Esophagus squamous epithelium (tissue), 5 donors: ENCODE results near the gene LRP2. TPM values are rescaled to one million over a fixed set of nuclear protein-coding genes. Genes with fewer than 3 reads are reported as not detected.

Experiments
- DNase-seq: peaks from one replicate; lab custom pipeline; 2025; lab: John Stamatoyannopoulos, UW
- H3K27ac ChIP-seq, 4 donors: fragments of 200-600 bp; sonication (generic); one replicate each; pipeline ENCODE4 v1.5.1; 2016 to 2019; ENCODE audit warnings: mild to moderate bottlenecking in 1 of 4
- H3K27me3 ChIP-seq, 4 donors: fragments of 200-600 bp; sonication (generic); 1 replicate in 3 of 4; 2 replicates in 1 of 4; pipeline versions ENCODE4 v1.5.1 to v1.6.0; 2017 to 2021; ENCODE audit warnings: antibody characterized with exemption in 1 of 4
- H3K36me3 ChIP-seq, 3 donors: fragments of 200-600 bp; sonication (generic); one replicate each; pipeline ENCODE4 v1.5.1; 2016 to 2019
- H3K4me1 ChIP-seq, 3 donors: fragments of 200-600 bp; sonication (generic); one replicate each; pipeline ENCODE4 v1.5.1; 2017 to 2019
- H3K4me3 ChIP-seq, 4 donors: fragments of 200-600 bp; sonication (generic); 1 replicate in 3 of 4; 2 replicates in 1 of 4; pipeline ENCODE4 v1.5.1; 2016 to 2019; ENCODE audit warnings: mild to moderate bottlenecking in 2 of 4, moderate library complexity in 1 of 4
- H3K9me3 ChIP-seq, 3 donors: fragments of 200-600 bp; sonication (generic); one replicate each; pipeline ENCODE4 v1.5.1; 2016 to 2019
- CTCF ChIP-seq, 6 experiments: fragments of 450-650 bp in 4 of 6; fragments of 200-600 bp in 2 of 6; sonication (generic) in 2 of 6; IDR thresholded peaks; one replicate each; pipeline ENCODE4 v1.5.1; 2016 to 2019; ENCODE audit warnings: antibody characterized with exemption in 6 of 6, mild to moderate bottlenecking in 4 of 6, moderate library complexity in 4 of 6
- POLR2A ChIP-seq, 4 donors: fragments of 450-650 bp; IDR thresholded peaks; one replicate each; pipeline ENCODE4 v1.6.1; 2017; ENCODE audit warnings: antibody characterized with exemption in 4 of 4, mild to moderate bottlenecking in 4 of 4, moderate library complexity in 3 of 4
- WGBS, 2 donors: methylation state at CpG; one replicate each; pipeline ENCODE4 v1.1.5; 2018; 5-methylcytosine and 5-hydroxymethylcytosine counted together
- intact Hi-C: fragments of 100-400 bp; cut with DNase I; formaldehyde crosslinking; loops from one replicate; pipeline ENCODE4 v1.15.0; 2022
- total RNA-seq, 4 donors: library from RNA; depleted of rRNA; stranded (reverse); fragments of >200 nt; gene quantifications; one replicate each; pipeline ENCODE4 v1.1.0, GENCODE V29; 2016
- donor health status: DM: yes; HTN: yes; CAD: no.

The LRP2 gene
- total RNA-seq, 4 donors from 2014 or later: under 0.01 to 0.04 TPM; not detected in 2

- no peaks in the 10 kb centered on the region for H3K9me3 ChIP-seq
- DNase-seq: no peak
- H3K36me3 ChIP-seq: no peaks in the 10 kb centered on the region
- TF ChIP-seq POLR2A (IDR thresholded peaks at IDR 0.05) (no peak), CTCF (IDR thresholded peaks at IDR 0.05) (no peak)
- peaks cover 0 to 21% (median 0%) of the 10 kb centered on the region in 4 donors for H3K27me3 ChIP-seq
- no peak overlapping the region for H3K4me3 ChIP-seq
- no peak overlapping the region for H3K27ac ChIP-seq
- intact Hi-C loops: no loop called here
- H3K4me1 ChIP-seq: no peaks in the 10 kb centered on the region
Measured at GRCh38 chr2:169343202-169343601, 19.1 kb downstream of the LRP2 start.

- no peak for DNase-seq
- no peak for TF ChIP-seq CTCF (IDR thresholded peaks at IDR 0.05)
- TF ChIP-seq POLR2A (IDR thresholded peaks at IDR 0.05): no peak
- Histone ChIP-seq H3K4me3 (no peak overlapping the region), H3K4me1 (no peaks in the 10 kb centered on the region), H3K36me3 (no peaks in the 10 kb centered on the region), H3K9me3 (no peaks in the 10 kb centered on the region), H3K27me3 (peaks cover 0 to 39% (median 0%) of the 10 kb centered on the region in 4 donors), H3K27ac (no peak overlapping the region)
- intact Hi-C loops: no loop called here
- WGBS, 2 donors: 78 to 80% methylated on average over 2 of the region's 2 CpGs
Measured at GRCh38 chr2:169339657-169340056, 22.7 kb downstream of the LRP2 start.

GRCh38 chr2:169336695-169337094 lies 25.6 kb downstream of the LRP2 start:
- Histone ChIP-seq H3K27ac (no peak overlapping the region), H3K27me3 (peaks cover 0 to 39% (median 0%) of the 10 kb centered on the region in 4 donors), H3K4me1 (no peaks in the 10 kb centered on the region), H3K9me3 (no peaks in the 10 kb centered on the region), H3K36me3 (no peaks in the 10 kb centered on the region), H3K4me3 (no peak overlapping the region)
- whole genome bisulfite sequencing, 2 donors: 54 to 72% methylated on average over 5 of the region's 5 CpGs
- TF ChIP-seq CTCF (IDR thresholded peaks at IDR 0.05) (no peak), POLR2A (IDR thresholded peaks at IDR 0.05) (no peak)
- intact Hi-C loops: no loop called here
- no peak for DNase-seq

GRCh38 chr2:169330555-169331198 lies 31.7 kb downstream of the LRP2 start:
- Histone ChIP-seq H3K27ac (no peak overlapping the region), H3K4me1 (no peaks in the 10 kb centered on the region), H3K27me3 (peaks cover 0 to 7% (median 0%) of the 10 kb centered on the region in 4 donors), H3K9me3 (no peaks in the 10 kb centered on the region), H3K4me3 (no peak overlapping the region), H3K36me3 (no peaks in the 10 kb centered on the region)
- no peak for TF ChIP-seq CTCF (IDR thresholded peaks at IDR 0.05)
- TF ChIP-seq POLR2A (IDR thresholded peaks at IDR 0.05): no peak
- 60 to 65% methylated on average over 5 to 6 of the region's 6 CpGs for WGBS, 2 donors
- intact Hi-C loops: no loop called here
- DNase-seq: no peak

GRCh38 chr2:169329688-169330554 lies 32.4 kb downstream of the LRP2 start:
- Histone ChIP-seq H3K27ac (no peak overlapping the region), H3K4me3 (no peak overlapping the region), H3K36me3 (no peaks in the 10 kb centered on the region), H3K9me3 (no peaks in the 10 kb centered on the region), H3K27me3 (peaks cover 0 to 7% (median 0%) of the 10 kb centered on the region in 4 donors), H3K4me1 (no peaks in the 10 kb centered on the region)
- no peak for TF ChIP-seq CTCF (IDR thresholded peaks at IDR 0.05)
- TF ChIP-seq POLR2A (IDR thresholded peaks at IDR 0.05): no peak
- intact Hi-C loops: no loop called here
- 87 to 90% methylated on average over 2 to 6 of the region's 8 CpGs for WGBS, 2 donors
- DNase-seq: no peak
